Endothelial cell of umbilical vein (primary cell): ENCODE data around the gene ATP10A. TPM values are rescaled to one million over a fixed set of nuclear protein-coding genes. Genes with fewer than 3 reads are reported as not detected.

ENCODE experiments used
- BruUV-seq: library from RNA; stranded (reverse); fragments of 400-500 nt; replicated peaks from 2 replicates; lab custom pipeline; 2021; lab: Mats Ljungman, UMichigan
- CTCF ChIA-PET: fragments of 300-600, 350-600 bp; sonication (Branson Sonifier 250); formaldehyde crosslinking; loops from one replicate; lab custom pipeline; 2021; ENCODE audit warnings: antibody characterized with exemption, inconsistent platforms; lab: Charles Lee
- POLR2A ChIA-PET: fragments of 300-600, 350-600 bp; sonication (Branson Sonifier 250); formaldehyde crosslinking; loops from one replicate; lab custom pipeline; 2021; ENCODE audit warnings: antibody characterized with exemption, inconsistent platforms; lab: Charles Lee
- DNase-seq: peaks from one replicate; pipeline ENCODE4 v3.0.0-alpha.2; 2011; ENCODE audit warnings: low read depth, low spot score
- FAIRE-seq: peaks from 2 replicates; lab custom pipeline; 2011; peaks lifted over from hg19 to GRCh38; lab: Jason Lieb, UNC
- H2AFZ ChIP-seq: 2 replicates; pipeline ENCODE4 v1.6.0; 2012; ENCODE audit warnings: low read depth, low read length, control low read depth, inconsistent platforms
- H3K27ac ChIP-seq: 2 replicates; pipeline ENCODE4 v1.5.1; 2011; ENCODE audit warnings: low read depth, mild to moderate bottlenecking, control low read depth, low read length, moderate library complexity; ENCODE audit not compliant: insufficient read depth
- H3K27me3 ChIP-seq, 2 experiments: 2 replicates each; pipeline versions ENCODE4 v1.6.0 to v1.6.1; 2011; ENCODE audit warnings: low read length in 2 of 2, mixed read lengths in 1 of 2; ENCODE audit not compliant: control insufficient read depth in 2 of 2, insufficient read depth in 2 of 2
- H3K36me3 ChIP-seq, 2 experiments: 2 replicates in 1 of 2; 3 replicates in 1 of 2; pipeline ENCODE4 v1.5.1; 2011; ENCODE audit warnings: low read length in 2 of 2, mild to moderate bottlenecking in 1 of 2, moderate library complexity in 1 of 2; ENCODE audit not compliant: control insufficient read depth in 2 of 2, insufficient read depth in 2 of 2; ENCODE audit errors: extremely low read depth in 1 of 2
- H3K4me1 ChIP-seq: 3 replicates; pipeline ENCODE4 v1.5.1; 2011; ENCODE audit warnings: mild to moderate bottlenecking, low read length; ENCODE audit not compliant: control insufficient read depth, insufficient read depth; ENCODE audit errors: extremely low read depth
- H3K4me2 ChIP-seq: 2 replicates; pipeline ENCODE4 v1.6.1; 2011; ENCODE audit warnings: low read length, control low read depth, mixed read lengths; ENCODE audit not compliant: insufficient read depth
- H3K4me3 ChIP-seq, 3 experiments: fragments of 200-600 bp in 1 of 3; sonication (generic), shearing (Covaris generic) in 1 of 3; replicated peaks in 1 of 3; 2 replicates each; pipeline ENCODE4 v1.5.1; 2011 to 2016; ENCODE audit warnings: control low read depth in 3 of 3, low read length in 3 of 3, mild to moderate bottlenecking in 2 of 3, inconsistent platforms in 1 of 3, low read depth in 1 of 3, moderate library complexity in 1 of 3; ENCODE audit not compliant: insufficient read depth in 1 of 3
- H3K79me2 ChIP-seq: 2 replicates; pipeline ENCODE4 v1.6.0; 2012; ENCODE audit warnings: low read length, inconsistent platforms; ENCODE audit not compliant: control insufficient read depth, insufficient read depth
- H3K9ac ChIP-seq: replicated peaks from 2 replicates; pipeline ENCODE3; 2011; ENCODE audit warnings: low read length, control low read depth; ENCODE audit not compliant: insufficient read depth; ENCODE audit errors: extremely low read depth
- H3K9me1 ChIP-seq: replicated peaks from 3 replicates; pipeline ENCODE4 v1.6.0; 2011; ENCODE audit warnings: mild to moderate bottlenecking, low read length; ENCODE audit not compliant: control insufficient read depth, insufficient read depth; ENCODE audit errors: extremely low read depth
- H3K9me3 ChIP-seq: replicated peaks from 2 replicates; pipeline ENCODE4 v1.5.1; 2012; ENCODE audit warnings: low read length, inconsistent platforms; ENCODE audit not compliant: control insufficient read depth, insufficient read depth
- H4K20me1 ChIP-seq: replicated peaks from 2 replicates; pipeline ENCODE3; 2011; ENCODE audit warnings: mild to moderate bottlenecking, low read length; ENCODE audit not compliant: control insufficient read depth, insufficient read depth; ENCODE audit errors: extremely low read depth
- EZH2 ChIP-seq: IDR thresholded peaks from 2 replicates; pipeline ENCODE4 v1.6.1; 2012; ENCODE audit warnings: borderline replicate concordance, low read depth, mild to moderate bottlenecking, moderate library complexity, low read length, inconsistent platforms; ENCODE audit not compliant: severe bottlenecking
- FOS ChIP-seq: IDR thresholded peaks from 2 replicates; pipeline ENCODE4 v1.6.1; 2011; ENCODE audit warnings: mild to moderate bottlenecking, low read length, moderate library complexity, borderline replicate concordance; ENCODE audit not compliant: insufficient read depth
- GATA2 ChIP-seq: IDR thresholded peaks from 2 replicates; pipeline ENCODE4 v1.7.0; 2011; ENCODE audit warnings: low read depth, mild to moderate bottlenecking, moderate library complexity, mixed read lengths, low read length; ENCODE audit not compliant: insufficient read length, insufficient read depth
- JUN ChIP-seq: IDR thresholded peaks from 2 replicates; pipeline ENCODE4 v1.6.1; 2011; ENCODE audit warnings: borderline replicate concordance, low read depth; ENCODE audit not compliant: insufficient read length, insufficient read depth
- MYC ChIP-seq: IDR thresholded peaks from one replicate; pipeline ENCODE4 v1.6.1; 2011; ENCODE audit warnings: mild to moderate bottlenecking, low read depth, low read length
- POLR2AphosphoS5 ChIP-seq: IDR thresholded peaks from 2 replicates; pipeline ENCODE4 v1.6.1; 2012; ENCODE audit warnings: low read depth, mild to moderate bottlenecking, control low read depth, low read length, moderate library complexity; ENCODE audit not compliant: insufficient read depth
- dilution Hi-C: fragments of 300-500 bp; cut with MboI; formaldehyde crosslinking; loops from one replicate; pipeline ENCODE4 v1.15.0; 2019; ENCODE audit warnings: low sequenced_read_pairs; ENCODE audit not compliant: extremely low pct_ligation_motif_present
- intact Hi-C: fragments of 100-400 bp; cut with micrococcal nuclease; formaldehyde crosslinking; loops from one replicate; pipeline ENCODE4 v1.10.0; 2022
- polyA plus RNA-seq, 4 experiments: library from polyadenylated mRNA; depleted of rRNA in 3 of 4; stranded (reverse) in 3 of 4; unstranded in 1 of 4; fragments of >200 nt; gene quantifications; 2 replicates each; pipeline versions ENCODE4 v1.2.1 to v1.2.3, GENCODE V29; 2011 to 2012; ENCODE audit warnings: missing spikeins in 1 of 4
- total RNA-seq: library from RNA; stranded (reverse); gene quantifications from 2 replicates; pipeline ENCODE4 v1.2.3, GENCODE V29; 2021
- TF ChIP-seq, protein P1 (sequence below), 2 donors: IDR thresholded peaks; 1 replicate in 1 of 2; 2 replicates in 1 of 2; pipeline ENCODE4 v1.5.1; 2011; ENCODE audit warnings: low read length in 2 of 2, mild to moderate bottlenecking in 2 of 2, moderate library complexity in 2 of 2, control low read depth in 1 of 2, inconsistent platforms in 1 of 2, low read depth in 1 of 2; ENCODE audit not compliant: insufficient read depth in 1 of 2; ENCODE audit errors: extremely low read depth in 1 of 2
- TF ChIP-seq, protein P2 (sequence below): IDR thresholded peaks from 2 replicates; pipeline ENCODE4 v1.6.1; 2011; ENCODE audit not compliant: insufficient read depth, insufficient read length

The ATP10A gene
- total and polyA plus RNA-seq, 2 donors (not counting 3 experiments of a cell fraction or from before 2014, with no cell fraction given): not detected

DNA sequence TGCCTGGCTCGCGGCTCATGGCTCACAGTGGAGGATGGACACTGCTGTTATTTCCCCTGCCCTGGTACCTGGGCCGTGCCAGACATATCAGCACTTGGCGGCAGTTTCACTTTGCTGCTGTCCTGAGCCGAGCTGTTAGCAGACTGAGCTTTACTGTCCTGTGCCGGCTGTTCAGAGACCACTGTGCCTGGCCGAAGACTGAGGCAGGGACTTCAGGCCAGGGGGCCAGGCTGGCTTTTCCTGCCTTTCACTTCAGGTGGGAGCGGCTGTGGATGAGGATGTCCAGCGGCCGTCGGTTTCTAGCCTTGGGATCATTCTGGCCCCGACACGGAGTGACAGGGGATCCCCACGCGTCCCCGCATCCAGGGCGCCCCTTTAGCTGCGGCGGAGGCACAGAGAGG is 1.1 kb downstream of the ATP10A start:
- H3K4me3 ChIP-seq: no peak overlapping the region
- H3K9ac ChIP-seq: no peak overlapping the region
- H3K36me3 ChIP-seq: no peaks in the 10 kb centered on the region
- H3K79me2 ChIP-seq: no peaks in the 10 kb centered on the region
- FAIRE-seq (no peak), DNase-seq (no peak)
- dilution Hi-C loops: no loop called here
- H4K20me1 ChIP-seq: no peaks in the 10 kb centered on the region
- no TSS peak for BruUV-seq
- no peaks in the 10 kb centered on the region for H3K4me1 ChIP-seq
- TF ChIP-seq MYC: no peak
- no peak for TF ChIP-seq EZH2
- TF ChIP-seq FOS: no peak
- TF ChIP-seq JUN: no peak
- TF ChIP-seq, protein P1, sequence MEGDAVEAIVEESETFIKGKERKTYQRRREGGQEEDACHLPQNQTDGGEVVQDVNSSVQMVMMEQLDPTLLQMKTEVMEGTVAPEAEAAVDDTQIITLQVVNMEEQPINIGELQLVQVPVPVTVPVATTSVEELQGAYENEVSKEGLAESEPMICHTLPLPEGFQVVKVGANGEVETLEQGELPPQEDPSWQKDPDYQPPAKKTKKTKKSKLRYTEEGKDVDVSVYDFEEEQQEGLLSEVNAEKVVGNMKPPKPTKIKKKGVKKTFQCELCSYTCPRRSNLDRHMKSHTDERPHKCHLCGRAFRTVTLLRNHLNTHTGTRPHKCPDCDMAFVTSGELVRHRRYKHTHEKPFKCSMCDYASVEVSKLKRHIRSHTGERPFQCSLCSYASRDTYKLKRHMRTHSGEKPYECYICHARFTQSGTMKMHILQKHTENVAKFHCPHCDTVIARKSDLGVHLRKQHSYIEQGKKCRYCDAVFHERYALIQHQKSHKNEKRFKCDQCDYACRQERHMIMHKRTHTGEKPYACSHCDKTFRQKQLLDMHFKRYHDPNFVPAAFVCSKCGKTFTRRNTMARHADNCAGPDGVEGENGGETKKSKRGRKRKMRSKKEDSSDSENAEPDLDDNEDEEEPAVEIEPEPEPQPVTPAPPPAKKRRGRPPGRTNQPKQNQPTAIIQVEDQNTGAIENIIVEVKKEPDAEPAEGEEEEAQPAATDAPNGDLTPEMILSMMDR (IDR thresholded peaks at IDR 0.05; ENCODE audit: extremely low read depth in 1 of 2, insufficient read depth in 1 of 2, low read depth in 1 of 2, low read length in 2 of 2): no peak
- TF ChIP-seq, protein P2, sequence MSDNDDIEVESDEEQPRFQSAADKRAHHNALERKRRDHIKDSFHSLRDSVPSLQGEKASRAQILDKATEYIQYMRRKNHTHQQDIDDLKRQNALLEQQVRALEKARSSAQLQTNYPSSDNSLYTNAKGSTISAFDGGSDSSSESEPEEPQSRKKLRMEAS: no peak
- no peak for TF ChIP-seq POLR2AphosphoS5
- TF ChIP-seq GATA2: no peak
- H3K4me2 ChIP-seq: no peak overlapping the region
- no peak overlapping the region for H3K27ac ChIP-seq
- no peaks in the 10 kb centered on the region for H3K9me1 ChIP-seq
- no peak overlapping the region for H2AFZ ChIP-seq
- POLR2A ChIA-PET: no interaction called here
- intact Hi-C loops: loop anchor here (10.0 kb wide), 1 partner anchor 47 kb away; no protein-coding TSS in a partner anchor
- peaks cover 3% of the 10 kb centered on the region for H3K9me3 ChIP-seq
- no peaks in the 10 kb centered on the region for H3K27me3 ChIP-seq
- CTCF ChIA-PET: no interaction called here
